Brain microvascular endothelial cell (primary cell): ENCODE measurements around the gene SPOCK2.

ENCODE experiments used
- DNase-seq: peaks from one replicate; pipeline ENCODE4 v3.0.0-alpha.2; 2020
- H3K27ac ChIP-seq: fragments of 250-450 bp; sonication (Bioruptor Pico); 2 replicates; pipeline ENCODE4 v1.5.1; 2020; ENCODE audit warnings: mild to moderate bottlenecking, moderate library complexity
- H3K27me3 ChIP-seq: fragments of 250-450 bp; sonication (Bioruptor Pico); replicated peaks from 2 replicates; pipeline ENCODE4 v1.5.1; 2020; ENCODE audit warnings: mild to moderate bottlenecking
- H3K36me3 ChIP-seq: fragments of 250-450 bp; sonication (Bioruptor Pico); replicated peaks from 2 replicates; pipeline ENCODE4 v1.5.1; 2020; ENCODE audit warnings: mild to moderate bottlenecking
- H3K4me3 ChIP-seq: 2 replicates; pipeline ENCODE4 v1.5.1; 2011; ENCODE audit warnings: low read depth, mild to moderate bottlenecking, control low read depth, low read length, moderate library complexity
- CTCF ChIP-seq: IDR thresholded peaks from 2 replicates; pipeline ENCODE4 v1.5.1; 2011; ENCODE audit warnings: low read depth, mild to moderate bottlenecking, moderate library complexity, low read length, control low read depth, inconsistent platforms; ENCODE audit errors: missing control alignments
- in situ Hi-C: cut with HindIII; loops from 2 replicates; pipeline ENCODE4 v1.10.0; 2017; ENCODE audit warnings: low sequenced_read_pairs, low pct_ligation_motif_present

Gene SPOCK2

GRCh38 chr10:72019085-72019876, 69.1 kb downstream of the SPOCK2 start:
- H3K4me3 ChIP-seq = no peak overlapping the region
- H3K27ac ChIP-seq = no peak overlapping the region
- no peaks in the 10 kb centered on the region for H3K27me3 ChIP-seq
- TF ChIP-seq CTCF = no peak
- no peak for DNase-seq
- H3K36me3 ChIP-seq = no peaks in the 10 kb centered on the region
- in situ Hi-C loops = no loop called here

GRCh38 chr10:72016608-72017300, 71.6 kb downstream of the SPOCK2 start:
- in situ Hi-C loops = no loop called here
- no peak overlapping the region for H3K4me3 ChIP-seq
- TF ChIP-seq CTCF = no peak
- DNase-seq = no peak
- no peaks in the 10 kb centered on the region for H3K36me3 ChIP-seq
- no peaks in the 10 kb centered on the region for H3K27me3 ChIP-seq
- no peak overlapping the region for H3K27ac ChIP-seq

- no peak for TF ChIP-seq CTCF
- Histone ChIP-seq H3K27ac (no peak overlapping the region), H3K4me3 (no peak overlapping the region), H3K27me3 (no peaks in the 10 kb centered on the region), H3K36me3 (no peaks in the 10 kb centered on the region)
- in situ Hi-C loops = no loop called here
- DNase-seq = no peak
Measured at GRCh38 chr10:72015841-72016240, 72.5 kb downstream of the SPOCK2 start.

GRCh38 chr10:72014785-72015480, 73.4 kb downstream of the SPOCK2 start:
- no peak for DNase-seq
- Histone ChIP-seq H3K36me3 (no peaks in the 10 kb centered on the region), H3K4me3 (no peak overlapping the region), H3K27me3 (no peaks in the 10 kb centered on the region), H3K27ac (no peak overlapping the region)
- in situ Hi-C loops = no loop called here
- TF ChIP-seq CTCF = no peak

- Histone ChIP-seq H3K36me3 (no peaks in the 10 kb centered on the region), H3K4me3 (no peak overlapping the region), H3K27me3 (no peaks in the 10 kb centered on the region), H3K27ac (no peak overlapping the region)
- in situ Hi-C loops = no loop called here
- no peak for TF ChIP-seq CTCF
- no peak for DNase-seq
Measured at GRCh38 chr10:72014197-72014596, 74.2 kb downstream of the SPOCK2 start.
